Left hindlimb (tissue), 1 donor: ENCODE data around the gene TPCN1.

Experiments used
- DNase-seq: peaks from one replicate; pipeline ENCODE4 v3.0.0-alpha.2; 2018

The TPCN1 gene

GRCh38 chr12:113347107-113347506, 125.8 kb downstream of the TPCN1 start:
- no peak for DNase-seq

- DNase-seq: no peak
These were observed 126.6 kb downstream of the TPCN1 start for GRCh38 chr12:113347892-113348291.
